ENCODE results near the gene PAIP1.

PAIP1 gene

DNA sequence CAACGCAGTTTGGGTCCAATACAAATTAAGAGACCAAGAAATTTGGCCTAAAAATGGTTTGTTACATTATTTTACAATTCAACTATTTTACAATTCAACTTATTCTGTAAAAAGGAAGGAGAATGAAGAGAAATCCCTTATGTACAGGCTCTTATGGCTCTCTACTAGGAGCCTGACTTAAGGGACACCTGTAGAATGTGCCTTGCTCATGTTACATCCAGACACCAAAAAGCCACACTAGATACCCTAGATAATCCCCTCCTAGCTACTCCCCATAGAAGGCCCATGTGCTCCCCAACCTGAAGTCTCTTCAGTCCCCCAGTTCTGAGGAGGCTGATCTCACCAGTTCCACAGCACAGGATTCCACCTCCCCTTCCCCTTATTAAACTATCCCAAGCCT lies 32.0 kb upstream of the PAIP1 start:
- peaks cover 14% of the 10 kb centered on the region for H3K79me1 ChIP-seq (replicated peaks; ENCODE audit: low read length, poor library complexity, severe bottlenecking)
- no peak overlapping the region for H3K23ac ChIP-seq (ENCODE audit: low read length in 2 of 2)
- H2BK15ac ChIP-seq (ENCODE audit: low read depth, poor library complexity, severe bottlenecking) = no peak overlapping the region
- H3K18ac ChIP-seq (ENCODE audit: low read depth in 1 of 2, low read length in 2 of 2) = no peak overlapping the region
- WGBS = no CpG with 5 or more reads among the region's 1 CpG
- H4K91ac ChIP-seq (ENCODE audit: low read length) = no peak overlapping the region
- H3K4me1 ChIP-seq (ENCODE audit: control insufficient read depth, insufficient read depth, low read depth, low read length) = no peaks in the 10 kb centered on the region
- H2BK5ac ChIP-seq (ENCODE audit: low read depth, low read length, poor library complexity, severe bottlenecking) = no peak overlapping the region
- H2BK12ac ChIP-seq (ENCODE audit: low read length in 2 of 2) = no peak overlapping the region
- no peak overlapping the region for H2BK120ac ChIP-seq (ENCODE audit: low read depth, low read length)
- H3K4ac ChIP-seq (ENCODE audit: low read depth in 1 of 2, low read length in 2 of 2) = no peak overlapping the region
- no peak overlapping the region for H2AK5ac ChIP-seq (ENCODE audit: low read length, severe bottlenecking)
- no peak overlapping the region for H3K27ac ChIP-seq (ENCODE audit: low read length, poor library complexity, severe bottlenecking)
- no peak overlapping the region for H3K14ac ChIP-seq (ENCODE audit: low read length in 2 of 2)
- no peak for DNase-seq
- no peaks in the 10 kb centered on the region for H3K9me3 ChIP-seq (ENCODE audit: control insufficient read depth, low read length)
- H3K36me3 ChIP-seq (ENCODE audit: control insufficient read depth in 1 of 2, insufficient read depth in 2 of 2, low read depth in 1 of 2, low read length in 2 of 2) = no peaks in the 10 kb centered on the region
- H2AFZ ChIP-seq (ENCODE audit: low read depth, low read length) = no peak overlapping the region
- H4K8ac ChIP-seq (ENCODE audit: low read length) = no peak overlapping the region
- no peak overlapping the region for H3K4me3 ChIP-seq (ENCODE audit: insufficient read depth in 1 of 2, low read depth in 1 of 2, low read length in 2 of 2)
- no peaks in the 10 kb centered on the region for H3K27me3 ChIP-seq (ENCODE audit: control insufficient read depth in 1 of 2, insufficient read depth in 1 of 2, low read length in 2 of 2)
- no peak overlapping the region for H3K9ac ChIP-seq (ENCODE audit: low read length)
- H3K4me2 ChIP-seq (ENCODE audit: low read length, poor library complexity, severe bottlenecking) = no peak overlapping the region

DNA sequence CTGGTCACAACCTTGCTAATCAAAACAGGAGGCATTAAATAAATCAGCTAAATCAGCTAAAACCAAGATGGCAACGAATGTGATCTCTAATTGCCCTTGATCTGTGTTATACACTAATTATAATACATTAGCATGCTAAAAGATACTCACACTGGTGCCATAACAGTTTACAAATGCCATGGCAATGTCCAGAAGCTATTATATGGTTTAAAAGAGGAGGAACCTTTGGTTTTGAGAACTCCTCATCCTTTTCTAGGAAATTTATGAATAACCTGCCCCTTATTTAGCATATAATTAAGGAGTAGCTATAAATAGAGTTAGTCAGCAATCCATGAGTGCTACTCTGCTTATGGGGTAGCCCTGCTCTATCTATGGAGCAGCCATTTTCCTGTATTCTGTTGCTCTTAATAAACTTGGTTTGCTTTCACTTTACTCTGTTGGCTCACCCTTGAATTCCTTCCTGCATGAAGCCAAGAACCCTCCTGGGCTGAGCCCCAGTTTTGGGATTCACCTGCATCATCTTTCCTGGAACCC lies 27.4 kb upstream of the PAIP1 start:
- Histone ChIP-seq H3K4me3 (ENCODE audit: insufficient read depth in 1 of 2, low read depth in 1 of 2, low read length in 2 of 2) (no peak overlapping the region), H4K91ac (ENCODE audit: low read length) (no peak overlapping the region), H3K4ac (ENCODE audit: low read depth in 1 of 2, low read length in 2 of 2) (no peak overlapping the region), H3K9me3 (ENCODE audit: control insufficient read depth, low read length) (no peaks in the 10 kb centered on the region), H3K79me1 (replicated peaks; ENCODE audit: low read length, poor library complexity, severe bottlenecking) (peaks cover 9% of the 10 kb centered on the region), H2BK12ac (ENCODE audit: low read length in 2 of 2) (no peak overlapping the region), H3K18ac (ENCODE audit: low read depth in 1 of 2, low read length in 2 of 2) (no peak overlapping the region), H3K36me3 (ENCODE audit: control insufficient read depth in 1 of 2, insufficient read depth in 2 of 2, low read depth in 1 of 2, low read length in 2 of 2) (no peaks in the 10 kb centered on the region), H3K14ac (ENCODE audit: low read length in 2 of 2) (no peak overlapping the region), H3K27me3 (ENCODE audit: control insufficient read depth in 1 of 2, insufficient read depth in 1 of 2, low read length in 2 of 2) (no peaks in the 10 kb centered on the region), H3K4me2 (ENCODE audit: low read length, poor library complexity, severe bottlenecking) (no peak overlapping the region), H3K23ac (ENCODE audit: low read length in 2 of 2) (no peak overlapping the region), H4K8ac (ENCODE audit: low read length) (no peak overlapping the region), H3K9ac (ENCODE audit: low read length) (no peak overlapping the region), H3K4me1 (ENCODE audit: control insufficient read depth, insufficient read depth, low read depth, low read length) (peaks cover 1% of the 10 kb centered on the region), H2BK15ac (ENCODE audit: low read depth, poor library complexity, severe bottlenecking) (no peak overlapping the region), H2AFZ (ENCODE audit: low read depth, low read length) (no peak overlapping the region), H2AK5ac (ENCODE audit: low read length, severe bottlenecking) (no peak overlapping the region), H2BK5ac (ENCODE audit: low read depth, low read length, poor library complexity, severe bottlenecking) (no peak overlapping the region), H2BK120ac (ENCODE audit: low read depth, low read length) (no peak overlapping the region), H3K27ac (ENCODE audit: low read length, poor library complexity, severe bottlenecking) (no peak overlapping the region)
- 100% methylated on average over 1 of the region's 1 CpG for WGBS
- no peak for DNase-seq

DNA sequence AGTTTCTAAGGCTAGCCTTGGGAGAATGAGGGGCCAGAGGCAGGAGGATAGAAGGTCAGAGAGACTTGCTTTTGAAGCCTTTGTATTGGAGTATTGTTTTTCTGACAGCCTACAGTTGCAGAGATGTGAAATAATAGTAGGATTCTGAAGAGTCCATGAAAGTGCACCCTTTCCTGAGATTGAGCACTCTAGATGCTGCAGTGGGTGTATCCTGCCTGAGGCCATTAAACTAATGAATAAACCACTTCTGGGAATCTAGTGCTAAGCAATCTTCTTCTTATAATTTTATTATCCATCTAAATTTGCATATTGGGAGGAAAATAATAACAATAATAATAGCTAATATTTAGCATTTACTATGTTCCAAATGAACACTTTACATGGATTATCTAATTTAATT lies 26.8 kb upstream of the PAIP1 start:
- no peak overlapping the region for H3K4me2 ChIP-seq (ENCODE audit: low read length, poor library complexity, severe bottlenecking)
- H3K36me3 ChIP-seq (ENCODE audit: control insufficient read depth in 1 of 2, insufficient read depth in 2 of 2, low read depth in 1 of 2, low read length in 2 of 2) = no peaks in the 10 kb centered on the region
- H2BK120ac ChIP-seq (ENCODE audit: low read depth, low read length) = no peak overlapping the region
- H3K9ac ChIP-seq (ENCODE audit: low read length) = no peak overlapping the region
- DNase-seq = no peak
- no peak overlapping the region for H3K4ac ChIP-seq (ENCODE audit: low read depth in 1 of 2, low read length in 2 of 2)
- H3K4me1 ChIP-seq (ENCODE audit: control insufficient read depth, insufficient read depth, low read depth, low read length) = peaks cover 1% of the 10 kb centered on the region
- H4K8ac ChIP-seq (ENCODE audit: low read length) = no peak overlapping the region
- H3K14ac ChIP-seq (ENCODE audit: low read length in 2 of 2) = no peak overlapping the region
- no peak overlapping the region for H2BK15ac ChIP-seq (ENCODE audit: low read depth, poor library complexity, severe bottlenecking)
- no peak overlapping the region for H3K18ac ChIP-seq (ENCODE audit: low read depth in 1 of 2, low read length in 2 of 2)
- peaks cover 7% of the 10 kb centered on the region for H3K79me1 ChIP-seq (replicated peaks; ENCODE audit: low read length, poor library complexity, severe bottlenecking)
- no peaks in the 10 kb centered on the region for H3K27me3 ChIP-seq (ENCODE audit: control insufficient read depth in 1 of 2, insufficient read depth in 1 of 2, low read length in 2 of 2)
- H2AFZ ChIP-seq (ENCODE audit: low read depth, low read length) = no peak overlapping the region
- no peaks in the 10 kb centered on the region for H3K9me3 ChIP-seq (ENCODE audit: control insufficient read depth, low read length)
- no peak overlapping the region for H4K91ac ChIP-seq (ENCODE audit: low read length)
- no peak overlapping the region for H3K27ac ChIP-seq (ENCODE audit: low read length, poor library complexity, severe bottlenecking)
- no peak overlapping the region for H2AK5ac ChIP-seq (ENCODE audit: low read length, severe bottlenecking)
- H2BK12ac ChIP-seq (ENCODE audit: low read length in 2 of 2) = no peak overlapping the region
- no peak overlapping the region for H2BK5ac ChIP-seq (ENCODE audit: low read depth, low read length, poor library complexity, severe bottlenecking)
- H3K4me3 ChIP-seq (ENCODE audit: insufficient read depth in 1 of 2, low read depth in 1 of 2, low read length in 2 of 2) = no peak overlapping the region
- H3K23ac ChIP-seq (ENCODE audit: low read length in 2 of 2) = no peak overlapping the region

DNA sequence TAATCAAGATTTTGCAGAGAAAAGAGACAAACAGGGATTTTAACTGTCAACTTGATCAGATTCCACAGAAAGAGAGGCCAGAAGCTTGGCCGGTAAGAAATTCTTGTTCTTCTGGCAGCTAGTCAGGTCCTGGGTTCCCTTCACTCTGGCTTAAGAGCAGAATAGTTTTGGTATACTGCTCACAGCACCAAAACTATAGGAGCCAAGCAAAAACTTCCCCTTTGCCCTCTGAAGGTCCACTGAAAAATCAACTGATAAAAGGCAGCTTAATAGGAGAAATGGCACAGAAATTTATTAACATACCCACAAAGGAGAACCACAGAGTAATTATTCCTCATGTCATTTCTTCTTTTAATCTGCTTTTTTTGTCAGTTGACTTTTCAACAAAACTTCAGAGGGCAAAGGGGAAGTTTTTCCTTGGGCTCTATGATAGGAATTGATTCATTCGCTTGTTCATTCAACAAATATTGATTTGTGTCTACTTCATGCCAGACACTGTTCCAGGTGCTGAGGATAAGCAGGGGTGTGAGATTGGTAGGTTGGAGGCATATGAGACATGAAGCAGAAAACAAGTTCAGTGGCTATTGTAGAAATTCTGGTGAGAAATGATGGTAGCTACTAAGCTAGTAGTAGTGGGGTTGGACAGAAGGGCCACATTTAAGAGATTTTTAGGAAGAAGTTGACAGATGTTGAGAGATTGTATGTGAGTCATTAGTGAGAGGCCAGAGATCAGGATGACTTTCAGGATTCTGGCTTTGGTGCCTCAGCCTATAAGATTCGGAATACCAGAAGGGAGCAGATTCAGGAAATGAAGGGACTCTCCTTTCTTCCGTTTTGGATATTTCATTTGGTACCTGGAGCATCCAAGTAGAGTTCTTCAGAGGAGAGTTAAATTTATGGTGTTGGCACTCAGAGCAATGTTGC lies 25.5 kb upstream of the PAIP1 start:
- Histone ChIP-seq H3K4me3 (ENCODE audit: insufficient read depth in 1 of 2, low read depth in 1 of 2, low read length in 2 of 2) (no peak overlapping the region), H2AFZ (ENCODE audit: low read depth, low read length) (no peak overlapping the region), H3K4me1 (ENCODE audit: control insufficient read depth, insufficient read depth, low read depth, low read length) (peaks cover 1% of the 10 kb centered on the region), H3K79me1 (replicated peaks; ENCODE audit: low read length, poor library complexity, severe bottlenecking) (peaks cover 5% of the 10 kb centered on the region), H2AK5ac (ENCODE audit: low read length, severe bottlenecking) (no peak overlapping the region), H3K9me3 (ENCODE audit: control insufficient read depth, low read length) (no peaks in the 10 kb centered on the region), H3K4ac (ENCODE audit: low read depth in 1 of 2, low read length in 2 of 2) (no peak overlapping the region), H2BK120ac (ENCODE audit: low read depth, low read length) (no peak overlapping the region), H2BK12ac (ENCODE audit: low read length in 2 of 2) (no peak overlapping the region), H2BK15ac (ENCODE audit: low read depth, poor library complexity, severe bottlenecking) (no peak overlapping the region), H3K36me3 (ENCODE audit: control insufficient read depth in 1 of 2, insufficient read depth in 2 of 2, low read depth in 1 of 2, low read length in 2 of 2) (no peaks in the 10 kb centered on the region), H3K4me2 (ENCODE audit: low read length, poor library complexity, severe bottlenecking) (no peak overlapping the region), H4K8ac (ENCODE audit: low read length) (no peak overlapping the region), H3K27ac (ENCODE audit: low read length, poor library complexity, severe bottlenecking) (no peak overlapping the region), H4K91ac (ENCODE audit: low read length) (no peak overlapping the region), H3K23ac (ENCODE audit: low read length in 2 of 2) (no peak overlapping the region), H3K9ac (ENCODE audit: low read length) (no peak overlapping the region), H3K27me3 (ENCODE audit: control insufficient read depth in 1 of 2, insufficient read depth in 1 of 2, low read length in 2 of 2) (no peaks in the 10 kb centered on the region), H2BK5ac (ENCODE audit: low read depth, low read length, poor library complexity, severe bottlenecking) (no peak overlapping the region), H3K14ac (ENCODE audit: low read length in 2 of 2) (no peak overlapping the region), H3K18ac (ENCODE audit: low read depth in 1 of 2, low read length in 2 of 2) (no peak overlapping the region)
- DNase-seq = no peak
- WGBS = 94% methylated on average over 4 of the region's 4 CpGs
